ENCODE data around the gene ENO4. TPM values are rescaled to one million over a fixed set of nuclear protein-coding genes. Genes with fewer than 3 reads are reported as not detected.

ENO4 gene
- total RNA-seq, 1 experiment from 2014 or later = 0.22 TPM

DNA sequence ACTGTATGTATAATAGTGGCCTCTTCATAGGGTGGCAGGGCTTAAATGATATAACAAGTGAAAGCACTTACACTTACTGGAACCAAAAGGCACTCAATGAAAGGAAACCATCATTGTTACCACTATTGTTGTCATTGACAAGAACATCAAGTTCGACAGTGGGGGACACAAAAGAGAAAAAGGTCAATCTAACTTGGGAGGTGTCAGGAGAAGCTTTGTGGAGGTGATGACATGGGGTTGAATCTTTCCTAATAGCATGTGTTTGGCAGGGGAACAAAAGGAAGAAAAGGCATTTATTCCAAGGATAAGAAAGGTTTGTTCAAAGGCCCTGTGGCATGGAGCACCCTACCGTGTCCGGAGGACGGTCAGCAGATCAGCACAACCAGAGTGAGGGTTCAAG lies 18.2 kb upstream of the ENO4 start:
- ChIA-PET POLR2A (no interaction called here), CTCF (no interaction called here)

More for the DNA sequence above, 18.2 kb upstream of the ENO4 start:
- RAD21 ChIA-PET (ENCODE audit: low non-redundant PET in 1 of 2, low total read pairs in 2 of 2, uncharacterized antibody in 2 of 2, unreplicated experiment in 2 of 2) = no interaction called here
- H3K4me1 ChIP-seq (ENCODE audit: control insufficient read depth in 1 of 2, insufficient read depth in 2 of 2, low read length in 2 of 2) = peaks cover 0 to 11% of the 10 kb centered on the region in 2 experiments; a peak in 2 of 4 replicates
- H3K36me3 ChIP-seq (ENCODE audit: control insufficient read depth in 1 of 2, insufficient read depth in 2 of 2, low read length in 2 of 2) = 0 out of 4 replicates have a peak, but pooled peaks cover 0 to 4% of the 10 kb centered on the region in 2 experiments
- no peak for TF ChIP-seq CBX3 (IDR thresholded peaks at IDR 0.05; ENCODE audit: low read depth)
- TF ChIP-seq TCF7L2 (IDR thresholded peaks at IDR 0.05; ENCODE audit: borderline replicate concordance, extremely low read depth, insufficient read depth, insufficient read length) = no peak
- TF ChIP-seq, protein P1, sequence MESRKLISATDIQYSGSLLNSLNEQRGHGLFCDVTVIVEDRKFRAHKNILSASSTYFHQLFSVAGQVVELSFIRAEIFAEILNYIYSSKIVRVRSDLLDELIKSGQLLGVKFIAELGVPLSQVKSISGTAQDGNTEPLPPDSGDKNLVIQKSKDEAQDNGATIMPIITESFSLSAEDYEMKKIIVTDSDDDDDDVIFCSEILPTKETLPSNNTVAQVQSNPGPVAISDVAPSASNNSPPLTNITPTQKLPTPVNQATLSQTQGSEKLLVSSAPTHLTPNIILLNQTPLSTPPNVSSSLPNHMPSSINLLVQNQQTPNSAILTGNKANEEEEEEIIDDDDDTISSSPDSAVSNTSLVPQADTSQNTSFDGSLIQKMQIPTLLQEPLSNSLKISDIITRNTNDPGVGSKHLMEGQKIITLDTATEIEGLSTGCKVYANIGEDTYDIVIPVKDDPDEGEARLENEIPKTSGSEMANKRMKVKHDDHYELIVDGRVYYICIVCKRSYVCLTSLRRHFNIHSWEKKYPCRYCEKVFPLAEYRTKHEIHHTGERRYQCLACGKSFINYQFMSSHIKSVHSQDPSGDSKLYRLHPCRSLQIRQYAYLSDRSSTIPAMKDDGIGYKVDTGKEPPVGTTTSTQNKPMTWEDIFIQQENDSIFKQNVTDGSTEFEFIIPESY (IDR thresholded peaks at IDR 0.05; ENCODE audit: extremely low read depth, insufficient replicate concordance, low read length) = no peak
- TF ChIP-seq ZNF274 (IDR thresholded peaks at IDR 0.05; ENCODE audit: low read depth, low read length) = no peak
- no peak for TF ChIP-seq YY1 (IDR thresholded peaks at IDR 0.05; ENCODE audit: extremely low read depth, insufficient replicate concordance, low read depth, low read length)
- no peak for TF ChIP-seq ZFX (IDR thresholded peaks at IDR 0.05)
- TF ChIP-seq, protein P2, sequence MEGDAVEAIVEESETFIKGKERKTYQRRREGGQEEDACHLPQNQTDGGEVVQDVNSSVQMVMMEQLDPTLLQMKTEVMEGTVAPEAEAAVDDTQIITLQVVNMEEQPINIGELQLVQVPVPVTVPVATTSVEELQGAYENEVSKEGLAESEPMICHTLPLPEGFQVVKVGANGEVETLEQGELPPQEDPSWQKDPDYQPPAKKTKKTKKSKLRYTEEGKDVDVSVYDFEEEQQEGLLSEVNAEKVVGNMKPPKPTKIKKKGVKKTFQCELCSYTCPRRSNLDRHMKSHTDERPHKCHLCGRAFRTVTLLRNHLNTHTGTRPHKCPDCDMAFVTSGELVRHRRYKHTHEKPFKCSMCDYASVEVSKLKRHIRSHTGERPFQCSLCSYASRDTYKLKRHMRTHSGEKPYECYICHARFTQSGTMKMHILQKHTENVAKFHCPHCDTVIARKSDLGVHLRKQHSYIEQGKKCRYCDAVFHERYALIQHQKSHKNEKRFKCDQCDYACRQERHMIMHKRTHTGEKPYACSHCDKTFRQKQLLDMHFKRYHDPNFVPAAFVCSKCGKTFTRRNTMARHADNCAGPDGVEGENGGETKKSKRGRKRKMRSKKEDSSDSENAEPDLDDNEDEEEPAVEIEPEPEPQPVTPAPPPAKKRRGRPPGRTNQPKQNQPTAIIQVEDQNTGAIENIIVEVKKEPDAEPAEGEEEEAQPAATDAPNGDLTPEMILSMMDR (IDR thresholded peaks at IDR 0.05 in 2 of 3, conservative IDR thresholded peaks at IDR 0.05 in 1 of 3; ENCODE audit: borderline replicate concordance in 1 of 3, insufficient read depth in 1 of 3, low read depth in 2 of 3, low read length in 2 of 3) = no peak
- TF ChIP-seq CEBPB (IDR thresholded peaks at IDR 0.05; ENCODE audit: low read depth) = no peak
- no peak for TF ChIP-seq FOSL1 (IDR thresholded peaks at IDR 0.05; ENCODE audit: low read depth)
- TF ChIP-seq EGR1 (IDR thresholded peaks at IDR 0.05; ENCODE audit: low read depth) = no peak
- TF ChIP-seq, protein P3, sequence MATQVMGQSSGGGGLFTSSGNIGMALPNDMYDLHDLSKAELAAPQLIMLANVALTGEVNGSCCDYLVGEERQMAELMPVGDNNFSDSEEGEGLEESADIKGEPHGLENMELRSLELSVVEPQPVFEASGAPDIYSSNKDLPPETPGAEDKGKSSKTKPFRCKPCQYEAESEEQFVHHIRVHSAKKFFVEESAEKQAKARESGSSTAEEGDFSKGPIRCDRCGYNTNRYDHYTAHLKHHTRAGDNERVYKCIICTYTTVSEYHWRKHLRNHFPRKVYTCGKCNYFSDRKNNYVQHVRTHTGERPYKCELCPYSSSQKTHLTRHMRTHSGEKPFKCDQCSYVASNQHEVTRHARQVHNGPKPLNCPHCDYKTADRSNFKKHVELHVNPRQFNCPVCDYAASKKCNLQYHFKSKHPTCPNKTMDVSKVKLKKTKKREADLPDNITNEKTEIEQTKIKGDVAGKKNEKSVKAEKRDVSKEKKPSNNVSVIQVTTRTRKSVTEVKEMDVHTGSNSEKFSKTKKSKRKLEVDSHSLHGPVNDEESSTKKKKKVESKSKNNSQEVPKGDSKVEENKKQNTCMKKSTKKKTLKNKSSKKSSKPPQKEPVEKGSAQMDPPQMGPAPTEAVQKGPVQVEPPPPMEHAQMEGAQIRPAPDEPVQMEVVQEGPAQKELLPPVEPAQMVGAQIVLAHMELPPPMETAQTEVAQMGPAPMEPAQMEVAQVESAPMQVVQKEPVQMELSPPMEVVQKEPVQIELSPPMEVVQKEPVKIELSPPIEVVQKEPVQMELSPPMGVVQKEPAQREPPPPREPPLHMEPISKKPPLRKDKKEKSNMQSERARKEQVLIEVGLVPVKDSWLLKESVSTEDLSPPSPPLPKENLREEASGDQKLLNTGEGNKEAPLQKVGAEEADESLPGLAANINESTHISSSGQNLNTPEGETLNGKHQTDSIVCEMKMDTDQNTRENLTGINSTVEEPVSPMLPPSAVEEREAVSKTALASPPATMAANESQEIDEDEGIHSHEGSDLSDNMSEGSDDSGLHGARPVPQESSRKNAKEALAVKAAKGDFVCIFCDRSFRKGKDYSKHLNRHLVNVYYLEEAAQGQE (IDR thresholded peaks at IDR 0.05; ENCODE audit: low read depth) = no peak
- no peak for TF ChIP-seq SP1 (IDR thresholded peaks at IDR 0.05; ENCODE audit: low read depth)
- no peak for TF ChIP-seq ELF1 (IDR thresholded peaks at IDR 0.05; ENCODE audit: borderline replicate concordance, low read depth)
- TF ChIP-seq SRF (IDR thresholded peaks at IDR 0.05; ENCODE audit: low read depth) = no peak
- TF ChIP-seq, protein P4, sequence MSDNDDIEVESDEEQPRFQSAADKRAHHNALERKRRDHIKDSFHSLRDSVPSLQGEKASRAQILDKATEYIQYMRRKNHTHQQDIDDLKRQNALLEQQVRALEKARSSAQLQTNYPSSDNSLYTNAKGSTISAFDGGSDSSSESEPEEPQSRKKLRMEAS (IDR thresholded peaks at IDR 0.05) = no peak
- TF ChIP-seq RAD21 (IDR thresholded peaks at IDR 0.05; ENCODE audit: low read depth) = no peak
- no peak overlapping the region for H3K9ac ChIP-seq (ENCODE audit: low read length)
- no peak overlapping the region for H3K27ac ChIP-seq (ENCODE audit: low read depth, low read length)
- no peaks in the 10 kb centered on the region for H4K20me1 ChIP-seq (ENCODE audit: insufficient read depth)
- H3K9me3 ChIP-seq (ENCODE audit: control insufficient read depth in 1 of 2, insufficient read depth in 1 of 2, low read depth in 1 of 2, low read length in 2 of 2) = no peaks in the 10 kb centered on the region
- no TSS peak for BruUV-seq (replicated peaks)
- intact Hi-C loops (cut with micrococcal nuclease) = no loop called here
- ATAC-seq (no peak), DNase-seq (ENCODE audit: low read depth, low spot score) (no peak)
- no peaks in the 10 kb centered on the region for H3K79me2 ChIP-seq (ENCODE audit: insufficient read depth, low read length)
- no peak overlapping the region for H3K4me2 ChIP-seq (ENCODE audit: low read length)
- H3K9me2 ChIP-seq (ENCODE audit: insufficient read depth) = no peaks in the 10 kb centered on the region
- no peak overlapping the region for H3K4me3 ChIP-seq (replicated peaks in 1 of 2; ENCODE audit: low read depth in 1 of 2, low read length in 2 of 2)
- no peak overlapping the region for H2AFZ ChIP-seq (ENCODE audit: low read depth, low read length, poor library complexity, severe bottlenecking)
- no peaks in the 10 kb centered on the region for H3K27me3 ChIP-seq (ENCODE audit: insufficient read depth, low read length)

Measured in HCT116 (cell line).